K562 (cell line): ENCODE data around the gene ABHD8. TPM values are rescaled to one million over a fixed set of nuclear protein-coding genes. Genes with fewer than 3 reads are reported as not detected.

Experiments
- CBFB ChIP-seq: sonication (generic); formaldehyde crosslinking; IDR thresholded peaks from 2 replicates; pipeline ENCODE4 v1.4.0; 2020; ENCODE audit warnings: mild to moderate bottlenecking, missing genetic modification reagents
- CC2D1A ChIP-seq: fragments of 450-650 bp; IDR thresholded peaks from 2 replicates; pipeline ENCODE4 v1.6.1; 2017; ENCODE audit warnings: mild to moderate bottlenecking
- EGR1 ChIP-seq: fragments of 450-650 bp; conservative IDR thresholded peaks from 2 replicates; pipeline ENCODE4 v1.6.1; 2017; ENCODE audit warnings: mild to moderate bottlenecking
- GABPA ChIP-seq: fragments of 200-800 bp; sonication (Bioruptor generic); conservative IDR thresholded peaks from 2 replicates; pipeline ENCODE4 v1.6.1; 2016; ENCODE audit warnings: low read depth, missing genetic modification characterization, missing compliant biosample characterization
- HDAC6 ChIP-seq: IDR thresholded peaks from 2 replicates; pipeline ENCODE4 v1.6.1; 2012; ENCODE audit warnings: low read depth, mild to moderate bottlenecking, control low read depth, inconsistent platforms, low read length, moderate library complexity
- LCOR ChIP-seq: sonication (generic); formaldehyde crosslinking; IDR thresholded peaks from 2 replicates; pipeline ENCODE4 v1.8.0; 2022; ENCODE audit warnings: mild to moderate bottlenecking, missing genetic modification reagents
- NFIC ChIP-seq: fragments of 450-650 bp; IDR thresholded peaks from 2 replicates; pipeline ENCODE4 v1.6.1; 2017; ENCODE audit warnings: mild to moderate bottlenecking, inconsistent platforms
- NR2C2 ChIP-seq, 2 experiments: fragments of 200-800 bp in 1 of 2; sonication (Bioruptor generic) in 1 of 2; sonication (generic) in 1 of 2; formaldehyde crosslinking in 1 of 2; IDR thresholded peaks; 2 replicates each; pipeline versions ENCODE4 v1.6.1 to v1.8.0; 2016 to 2022; ENCODE audit warnings: mild to moderate bottlenecking in 1 of 2, missing compliant biosample characterization in 1 of 2, missing genetic modification characterization in 1 of 2, missing genetic modification reagents in 1 of 2
- POLR2B ChIP-seq: fragments of 450-650 bp; IDR thresholded peaks from 2 replicates; pipeline ENCODE4 v1.6.1; 2018; ENCODE audit warnings: low read depth; ENCODE audit not compliant: partially characterized antibody
- POLR2G ChIP-seq: fragments of 200-400 bp; formaldehyde crosslinking; IDR thresholded peaks from 2 replicates; pipeline ENCODE4 v1.6.1; 2017; ENCODE audit warnings: low read depth, mild to moderate bottlenecking, antibody characterized with exemption, low read length, moderate library complexity
- PRDM10 ChIP-seq: fragments of 450-650 bp; IDR thresholded peaks from 2 replicates; pipeline ENCODE4 v1.6.1; 2018; ENCODE audit not compliant: partially characterized antibody
- RBM25 ChIP-seq: fragments of 200-400 bp; formaldehyde crosslinking; IDR thresholded peaks from 2 replicates; pipeline ENCODE4 v1.6.1; 2018; ENCODE audit warnings: low read length, low read depth, moderate library complexity; ENCODE audit not compliant: severe bottlenecking
- SAP30 ChIP-seq: fragments of 200-600 bp; sonication (generic); IDR thresholded peaks from 2 replicates; pipeline ENCODE4 v1.6.1; 2012; ENCODE audit warnings: borderline replicate concordance, low read depth, mild to moderate bottlenecking, moderate library complexity, low read length, control low read depth, inconsistent platforms; ENCODE audit not compliant: insufficient read depth, poor library complexity, severe bottlenecking
- SIN3A ChIP-seq, 2 experiments: fragments of 150-350 bp in 1 of 2; IDR thresholded peaks; 2 replicates each; pipeline ENCODE4 v1.6.1; 2011 to 2016; ENCODE audit warnings: borderline replicate concordance in 2 of 2, low read depth in 2 of 2, low read length in 2 of 2, mild to moderate bottlenecking in 2 of 2, moderate library complexity in 2 of 2; ENCODE audit not compliant: control insufficient read depth in 1 of 2
- SIX5 ChIP-seq, 2 experiments: IDR thresholded peaks; 2 replicates each; pipeline ENCODE4 v1.6.1; 2011; ENCODE audit warnings: low read length in 2 of 2, borderline replicate concordance in 1 of 2, low read depth in 1 of 2, mild to moderate bottlenecking in 1 of 2, moderate library complexity in 1 of 2; ENCODE audit not compliant: insufficient read depth in 1 of 2
- SMAD3 ChIP-seq: fragments of 450-650 bp; formaldehyde crosslinking; conservative IDR thresholded peaks from 2 replicates; pipeline ENCODE4 v1.4.0; 2020; ENCODE audit warnings: mild to moderate bottlenecking
- TAF1 ChIP-seq: IDR thresholded peaks from 2 replicates; pipeline ENCODE4 v1.6.1; 2011; ENCODE audit warnings: mild to moderate bottlenecking, low read length, moderate library complexity; ENCODE audit not compliant: insufficient read depth, control insufficient read depth, severe bottlenecking; ENCODE audit errors: extremely low read depth
- TAF7 ChIP-seq: fragments of 450-650 bp; IDR thresholded peaks from 2 replicates; pipeline ENCODE4 v1.6.1; 2016; ENCODE audit warnings: missing genetic modification characterization, missing compliant biosample characterization
- TBL1XR1 ChIP-seq, 2 experiments: IDR thresholded peaks; 2 replicates each; pipeline ENCODE4 v1.6.1; 2012; ENCODE audit warnings: improper control_type of control experiment in 2 of 2, low read length in 2 of 2, mild to moderate bottlenecking in 1 of 2
- ZNF511 ChIP-seq: sonication (generic); formaldehyde crosslinking; IDR thresholded peaks from 2 replicates; pipeline ENCODE4 v1.8.0; 2022; ENCODE audit warnings: mild to moderate bottlenecking, missing genetic modification reagents
- ZNF561 ChIP-seq: fragments of 450-650 bp; formaldehyde crosslinking; conservative IDR thresholded peaks from 2 replicates; pipeline ENCODE4 v1.4.0; 2020; ENCODE audit warnings: mild to moderate bottlenecking, moderate library complexity
- ZNF589 ChIP-seq: fragments of 200-800 bp; sonication (Bioruptor generic); IDR thresholded peaks from 2 replicates; pipeline ENCODE4 v1.6.1; 2016; ENCODE audit warnings: low read depth, missing genetic modification characterization, missing compliant biosample characterization
- ZNF707 ChIP-seq: fragments of 250-450 bp; sonication (Bioruptor Pico); conservative IDR thresholded peaks from 2 replicates; pipeline ENCODE4 v1.8.0; 2022; ENCODE audit warnings: inconsistent platforms, mild to moderate bottlenecking, moderate library complexity
- polyA plus RNA-seq, 8 experiments: library from polyadenylated mRNA; depleted of rRNA in 4 of 8; stranded (reverse) in 5 of 8; unstranded in 3 of 8; fragments of >200 nt; fragmentation: Nextera tagmentation in 2 of 8; fragmentation: Illumina TruSeq in 1 of 8; extraction: Ambion mirVana in 2 of 8; extraction: Trizol in 1 of 8; gene quantifications; 2 replicates each; pipeline versions ENCODE4 v1.2.1 to v1.2.3, GENCODE V29; 2011 to 2014; ENCODE audit warnings: inconsistent platforms in 1 of 8, missing spikeins in 1 of 8
- total RNA-seq, 7 experiments: library from RNA; depleted of rRNA in 6 of 7; stranded (reverse); fragments of >200 nt in 6 of 7; fragmentation: Illumina TruSeq in 2 of 7; extraction: Trizol in 2 of 7; gene quantifications; 2 replicates each; pipeline versions ENCODE4 v1.2.1 to v1.2.3, GENCODE V29; 2011 to 2021; ENCODE audit warnings: low replicate concordance in 1 of 7

Gene ABHD8
- total and polyA plus RNA-seq, 9 of the 15 experiments (the other 6 are each of a cell fraction or from before 2014, with no cell fraction given): 0.04 to 6.6 (median 2.0) TPM; not detected in 1

- TF ChIP-seq NR2C2 (CRISPR knock-in tag; IDR thresholded peaks at IDR 0.05) (no peak), NR2C2 (tag; IDR thresholded peaks at IDR 0.05) (no peak), SMAD3 (no peak), LCOR (CRISPR knock-in tag) (no peak), POLR2G (peak; percentile 87), PRDM10 (no peak), TAF1 (peak; percentile 27), RBM25 (no peak), TAF7 (no peak), HDAC6 (no peak), SIX5 (IDR thresholded peaks at IDR 0.05; ENCODE audit: borderline replicate concordance in 1 of 2, insufficient read depth in 1 of 2, low read depth in 1 of 2, low read length in 2 of 2) (no peak), TBL1XR1 (IDR thresholded peaks at IDR 0.05; ENCODE audit: low read length in 2 of 2) (no peak; a peak in 1 of 4 replicates), POLR2B (peak; percentile 53), CC2D1A (peak; percentile 82), ZNF707 (CRISPR knock-in tag) (no peak), EGR1 (no peak), NFIC (0 out of 2 replicates have a peak, but pooled peaks have one; percentile 11), ZNF511 (CRISPR knock-in tag) (peak; percentile 56; the same call in 1 of the 2 replicates), CBFB (CRISPR knock-in tag) (0 out of 2 replicates have a peak, but pooled peaks have one; percentile 38), ZNF561 (CRISPR knock-in tag) (no peak), SIN3A (IDR thresholded peaks at IDR 0.05; ENCODE audit: borderline replicate concordance in 2 of 2, control insufficient read depth in 1 of 2, low read depth in 2 of 2, low read length in 2 of 2) (peak; percentile 25 to 62; a peak in 1 of 4 replicates), SAP30 (peak; percentile 65), ZNF589 (CRISPR knock-in tag) (no peak), GABPA (tag) (0 out of 2 replicates have a peak, but pooled peaks have one; percentile 31)
These were observed 10.7 kb downstream of the ABHD8 start (continued) for GRCh38 chr19:17292301-17293074.
